K562 (cell line): ENCODE measurements around the gene MINDY3. TPM values are rescaled to one million over a fixed set of nuclear protein-coding genes. Genes with fewer than 3 reads are reported as not detected.

Experiments used
- ATAC-seq: fragments of 200-7000 bp; cut with Tn5 transposase; 3 replicates; pipeline ENCODE4 v1.9.1; 2020; ENCODE audit warnings: moderate library complexity
- BruUV-seq: library from RNA; stranded (reverse); fragments of 400-500 nt; replicated peaks from 2 replicates; lab custom pipeline; 2021; lab: Mats Ljungman, UMichigan
- CTCF ChIA-PET: fragments of 300-600 bp; formaldehyde crosslinking; extraction: SDS; loops from one replicate; lab custom pipeline; 2021; ENCODE audit warnings: low intra/inter-chr PET ratio; lab: Yijun Ruan, JAX
- POLR2A ChIA-PET: fragments of 300-600, 350-650 bp; sonication (Branson Sonifier 250); formaldehyde crosslinking; extraction: SDS; loops from one replicate; lab custom pipeline; 2021; ENCODE audit warnings: antibody characterized with exemption, inconsistent platforms; lab: Yijun Ruan, JAX
- DNase-seq, 4 experiments: peaks; one replicate each; pipeline versions ENCODE4 v3.0.0 to v3.0.0-alpha.2; 2011 to 2018; ENCODE audit warnings: low spot score in 3 of 4, mixed read lengths in 3 of 4; ENCODE audit errors: extremely low read depth in 1 of 4
- FAIRE-seq: peaks from 2 replicates; lab custom pipeline; 2011; peaks lifted over from hg19 to GRCh38; lab: Jason Lieb, UNC
- H2AFZ ChIP-seq: 2 replicates; pipeline ENCODE4 v1.6.0; 2011; ENCODE audit warnings: low read depth, low read length, control low read depth, inconsistent platforms
- H3K27ac ChIP-seq: fragments of 200-600 bp; 3 replicates; pipeline ENCODE4 v1.8.0; 2011; ENCODE audit warnings: low read depth, mild to moderate bottlenecking, control low read depth, inconsistent platforms, low read length, moderate library complexity, mixed read lengths; ENCODE audit errors: extremely low read depth
- H3K27me3 ChIP-seq, 2 experiments: fragments of 300-600 bp in 1 of 2; 2 replicates in 1 of 2; 3 replicates in 1 of 2; pipeline versions ENCODE4 v1.6.0 to v1.8.0; 2011; ENCODE audit warnings: inconsistent platforms in 2 of 2, low read length in 2 of 2, mild to moderate bottlenecking in 1 of 2, mixed read lengths in 1 of 2, moderate library complexity in 1 of 2; ENCODE audit not compliant: control insufficient read depth in 2 of 2, insufficient read depth in 2 of 2
- H3K36me3 ChIP-seq: fragments of 300-600 bp; 3 replicates; pipeline ENCODE4 v1.8.0; 2011; ENCODE audit warnings: mild to moderate bottlenecking, low read length, inconsistent platforms; ENCODE audit not compliant: control insufficient read depth, insufficient read depth
- H3K4me1 ChIP-seq, 2 experiments: fragments of 200-600 bp in 1 of 2; replicated peaks in 1 of 2; 2 replicates in 1 of 2; 3 replicates in 1 of 2; pipeline versions ENCODE4 v1.5.1 to v1.8.0; 2011; ENCODE audit warnings: inconsistent platforms in 2 of 2, low read length in 2 of 2, mild to moderate bottlenecking in 1 of 2, mixed read lengths in 1 of 2, moderate library complexity in 1 of 2; ENCODE audit not compliant: control insufficient read depth in 2 of 2, insufficient read depth in 2 of 2
- H3K4me2 ChIP-seq: 2 replicates; pipeline ENCODE4 v1.6.1; 2011; ENCODE audit warnings: low read length, control low read depth, inconsistent platforms, mixed read lengths; ENCODE audit not compliant: insufficient read depth
- H3K4me3 ChIP-seq: fragments of 200-600 bp; sonication (generic), shearing (Covaris generic); 2 replicates; pipeline ENCODE4 v1.5.1; 2016; ENCODE audit warnings: control low read depth, inconsistent platforms
- H3K79me2 ChIP-seq: fragments of 200-600 bp; 3 replicates; pipeline ENCODE4 v1.8.0; 2011; ENCODE audit warnings: low read length, inconsistent platforms; ENCODE audit not compliant: control insufficient read depth, insufficient read depth
- H3K9ac ChIP-seq, 2 experiments: 2 replicates each; pipeline versions ENCODE4 v1.6.0 to v1.6.1; 2011; ENCODE audit warnings: low read depth in 2 of 2, low read length in 2 of 2, control low read depth in 1 of 2, inconsistent platforms in 1 of 2, mild to moderate bottlenecking in 1 of 2, mixed read lengths in 1 of 2; ENCODE audit not compliant: insufficient read depth in 1 of 2
- H3K9me1 ChIP-seq: one replicate; pipeline ENCODE4 v1.6.0; 2011; ENCODE audit warnings: inconsistent platforms, mild to moderate bottlenecking, low read length, moderate library complexity; ENCODE audit not compliant: control insufficient read depth, insufficient read depth
- H3K9me3 ChIP-seq: replicated peaks from 2 replicates; pipeline ENCODE4 v1.5.1; 2011; ENCODE audit warnings: low read depth, low read length, inconsistent platforms; ENCODE audit not compliant: control insufficient read depth, insufficient read depth
- H4K20me1 ChIP-seq: replicated peaks from 2 replicates; pipeline ENCODE4 v1.6.1; 2011; ENCODE audit warnings: low read length, inconsistent platforms, mixed read lengths; ENCODE audit not compliant: control insufficient read depth, insufficient read depth
- BACH1 ChIP-seq: fragments of 200-800 bp; sonication (Bioruptor generic); IDR thresholded peaks from 2 replicates; pipeline ENCODE4 v1.6.1; 2016; ENCODE audit warnings: missing genetic modification characterization, missing compliant biosample characterization
- HNRNPL ChIP-seq: fragments of 200-400 bp; formaldehyde crosslinking; IDR thresholded peaks from 2 replicates; pipeline ENCODE4 v1.6.1; 2017; ENCODE audit warnings: low read depth, mild to moderate bottlenecking, low read length
- KLF6 ChIP-seq: fragments of 250-450 bp; sonication (Bioruptor Pico); IDR thresholded peaks from 2 replicates; pipeline ENCODE4 v1.4.0; 2020; ENCODE audit warnings: mild to moderate bottlenecking, moderate library complexity, borderline replicate concordance
- SREBF2 ChIP-seq: sonication (generic); formaldehyde crosslinking; IDR thresholded peaks from 2 replicates; pipeline ENCODE4 v1.4.0; 2020; ENCODE audit warnings: mild to moderate bottlenecking, missing genetic modification reagents
- WHSC1 ChIP-seq: IDR thresholded peaks from one replicate; pipeline ENCODE4 v1.6.1; 2012; ENCODE audit warnings: low read length, control low read depth, inconsistent platforms
- ZNF253 ChIP-seq: fragments of 250-450 bp; sonication (Bioruptor Pico); conservative IDR thresholded peaks from 2 replicates; pipeline ENCODE4 v1.6.1; 2021; ENCODE audit warnings: mild to moderate bottlenecking
- WGBS: fragments of 100-300 bp; shearing (Covaris generic); methylation state at CpG from one replicate; pipeline ENCODE4 v1.1.6; 2016; ENCODE audit warnings: low coverage, mixed read lengths; ENCODE audit not compliant: insufficient coverage; ENCODE audit errors: missing lambda C conversion rate; 5-methylcytosine and 5-hydroxymethylcytosine counted together
- in situ Hi-C: fragments of 300-500 bp; cut with MboI; formaldehyde crosslinking; loops from 4 replicates; pipeline ENCODE4 v1.15.0; 2018; ENCODE audit warnings: inconsistent platforms, mixed read lengths
- intact Hi-C: fragments of 100-400 bp; cut with micrococcal nuclease; formaldehyde crosslinking; loops from 2 replicates; pipeline ENCODE4 v1.14.2; 2022
- polyA plus RNA-seq, 8 experiments: library from polyadenylated mRNA; depleted of rRNA in 4 of 8; stranded (reverse) in 5 of 8; unstranded in 3 of 8; fragments of >200 nt; fragmentation: Nextera tagmentation in 2 of 8; fragmentation: Illumina TruSeq in 1 of 8; extraction: Ambion mirVana in 2 of 8; extraction: Trizol in 1 of 8; gene quantifications; 2 replicates each; pipeline versions ENCODE4 v1.2.1 to v1.2.3, GENCODE V29; 2011 to 2014; ENCODE audit warnings: inconsistent platforms in 1 of 8, missing spikeins in 1 of 8
- total RNA-seq, 7 experiments: library from RNA; depleted of rRNA in 6 of 7; stranded (reverse); fragments of >200 nt in 6 of 7; fragmentation: Illumina TruSeq in 2 of 7; extraction: Trizol in 2 of 7; gene quantifications; 2 replicates each; pipeline versions ENCODE4 v1.2.1 to v1.2.3, GENCODE V29; 2011 to 2021; ENCODE audit warnings: low replicate concordance in 1 of 7
- TF ChIP-seq, protein P1 (sequence below): sonication (generic); formaldehyde crosslinking; IDR thresholded peaks from 2 replicates; pipeline ENCODE4 v1.8.1; 2023; ENCODE audit warnings: mild to moderate bottlenecking, missing genetic modification reagents, moderate library complexity
- TF ChIP-seq, protein P2 (sequence below), 2 experiments: fragments of 450-650 bp; IDR thresholded peaks; 2 replicates each; pipeline ENCODE4 v1.6.1; 2016; ENCODE audit warnings: mild to moderate bottlenecking in 2 of 2, borderline replicate concordance in 1 of 2, low read depth in 1 of 2, moderate library complexity in 1 of 2
- TF ChIP-seq, protein P3 (sequence below): fragments of 250-450 bp; sonication (Bioruptor Pico); IDR thresholded peaks from 2 replicates; pipeline ENCODE4 v1.5.0; 2022; ENCODE audit warnings: mild to moderate bottlenecking

MINDY3 gene
- total and polyA plus RNA-seq, 9 of the 15 experiments (the other 6 are each of a cell fraction or from before 2014, with no cell fraction given): 14.0 to 35.9 (median 23.6) TPM

DNA sequence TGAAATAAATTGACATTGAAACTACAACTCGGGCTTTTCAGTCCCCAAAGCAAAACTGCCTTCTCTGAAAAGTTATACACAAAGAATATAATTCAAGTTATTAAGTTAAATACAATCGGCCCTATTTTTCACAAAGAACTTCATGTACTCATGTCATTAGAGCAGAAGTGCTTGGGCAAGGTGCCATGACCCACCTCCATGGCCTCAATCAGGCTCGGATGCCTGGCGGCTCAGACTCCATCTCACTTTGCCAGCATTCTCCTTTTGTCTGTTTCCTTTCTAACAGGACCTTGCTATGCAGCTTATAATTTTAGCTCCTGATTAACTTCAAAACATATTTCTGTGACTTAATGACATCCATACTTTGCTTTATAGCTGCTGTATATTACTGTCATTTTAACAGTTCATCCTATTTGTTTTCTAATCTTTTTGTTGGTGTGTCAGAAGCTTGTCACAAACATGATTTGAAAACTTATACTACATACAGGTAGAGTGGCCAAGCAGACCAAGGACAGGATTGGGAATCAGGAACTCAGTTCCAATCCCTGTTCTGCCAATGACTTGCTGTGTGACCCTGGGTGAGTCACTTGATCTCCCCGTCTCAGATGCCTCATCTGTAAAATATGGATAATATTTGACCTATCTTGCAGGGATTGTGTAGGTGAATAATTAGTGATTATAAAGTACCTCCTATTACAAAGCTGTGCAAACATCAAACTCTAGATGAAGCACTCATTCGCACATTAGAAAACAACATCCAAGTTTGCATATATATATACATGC lies 79.8 kb downstream of the MINDY3 start:
- H3K4me1 ChIP-seq: no peaks in the 10 kb centered on the region
- H2AFZ ChIP-seq: no peak overlapping the region
- H4K20me1 ChIP-seq: no peaks in the 10 kb centered on the region
- in situ Hi-C loops (no loop called here), intact Hi-C loops (no loop called here)
- DNase-seq (no peak), ATAC-seq (no peak), FAIRE-seq (no peak)
- CTCF ChIA-PET: no interaction called here
- H3K4me3 ChIP-seq: no peak overlapping the region
- H3K9me1 ChIP-seq: no peaks in the 10 kb centered on the region
- peaks cover 58% of the 10 kb centered on the region for H3K36me3 ChIP-seq
- no peak overlapping the region for H3K27ac ChIP-seq
- BruUV-seq: no TSS peak
- no peaks in the 10 kb centered on the region; the same call in 1 of the 2 replicates for H3K9me3 ChIP-seq
- H3K9ac ChIP-seq: no peak overlapping the region
- WGBS: 82% methylated on average over 6 of the region's 6 CpGs
- no peaks in the 10 kb centered on the region for H3K79me2 ChIP-seq
- no peak overlapping the region for H3K4me2 ChIP-seq
- no peaks in the 10 kb centered on the region for H3K27me3 ChIP-seq
- POLR2A ChIA-PET: interaction anchor here (1.6 to 1.8 kb wide), 2 partner anchors 12 to 13 kb away, joined by 4 to 5 read pairs; no protein-coding TSS in a partner anchor
- TF ChIP-seq, protein P1, sequence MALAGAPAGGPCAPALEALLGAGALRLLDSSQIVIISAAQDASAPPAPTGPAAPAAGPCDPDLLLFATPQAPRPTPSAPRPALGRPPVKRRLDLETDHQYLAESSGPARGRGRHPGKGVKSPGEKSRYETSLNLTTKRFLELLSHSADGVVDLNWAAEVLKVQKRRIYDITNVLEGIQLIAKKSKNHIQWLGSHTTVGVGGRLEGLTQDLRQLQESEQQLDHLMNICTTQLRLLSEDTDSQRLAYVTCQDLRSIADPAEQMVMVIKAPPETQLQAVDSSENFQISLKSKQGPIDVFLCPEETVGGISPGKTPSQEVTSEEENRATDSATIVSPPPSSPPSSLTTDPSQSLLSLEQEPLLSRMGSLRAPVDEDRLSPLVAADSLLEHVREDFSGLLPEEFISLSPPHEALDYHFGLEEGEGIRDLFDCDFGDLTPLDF (CRISPR knock-in tag): no peak
- TF ChIP-seq, protein P2, sequence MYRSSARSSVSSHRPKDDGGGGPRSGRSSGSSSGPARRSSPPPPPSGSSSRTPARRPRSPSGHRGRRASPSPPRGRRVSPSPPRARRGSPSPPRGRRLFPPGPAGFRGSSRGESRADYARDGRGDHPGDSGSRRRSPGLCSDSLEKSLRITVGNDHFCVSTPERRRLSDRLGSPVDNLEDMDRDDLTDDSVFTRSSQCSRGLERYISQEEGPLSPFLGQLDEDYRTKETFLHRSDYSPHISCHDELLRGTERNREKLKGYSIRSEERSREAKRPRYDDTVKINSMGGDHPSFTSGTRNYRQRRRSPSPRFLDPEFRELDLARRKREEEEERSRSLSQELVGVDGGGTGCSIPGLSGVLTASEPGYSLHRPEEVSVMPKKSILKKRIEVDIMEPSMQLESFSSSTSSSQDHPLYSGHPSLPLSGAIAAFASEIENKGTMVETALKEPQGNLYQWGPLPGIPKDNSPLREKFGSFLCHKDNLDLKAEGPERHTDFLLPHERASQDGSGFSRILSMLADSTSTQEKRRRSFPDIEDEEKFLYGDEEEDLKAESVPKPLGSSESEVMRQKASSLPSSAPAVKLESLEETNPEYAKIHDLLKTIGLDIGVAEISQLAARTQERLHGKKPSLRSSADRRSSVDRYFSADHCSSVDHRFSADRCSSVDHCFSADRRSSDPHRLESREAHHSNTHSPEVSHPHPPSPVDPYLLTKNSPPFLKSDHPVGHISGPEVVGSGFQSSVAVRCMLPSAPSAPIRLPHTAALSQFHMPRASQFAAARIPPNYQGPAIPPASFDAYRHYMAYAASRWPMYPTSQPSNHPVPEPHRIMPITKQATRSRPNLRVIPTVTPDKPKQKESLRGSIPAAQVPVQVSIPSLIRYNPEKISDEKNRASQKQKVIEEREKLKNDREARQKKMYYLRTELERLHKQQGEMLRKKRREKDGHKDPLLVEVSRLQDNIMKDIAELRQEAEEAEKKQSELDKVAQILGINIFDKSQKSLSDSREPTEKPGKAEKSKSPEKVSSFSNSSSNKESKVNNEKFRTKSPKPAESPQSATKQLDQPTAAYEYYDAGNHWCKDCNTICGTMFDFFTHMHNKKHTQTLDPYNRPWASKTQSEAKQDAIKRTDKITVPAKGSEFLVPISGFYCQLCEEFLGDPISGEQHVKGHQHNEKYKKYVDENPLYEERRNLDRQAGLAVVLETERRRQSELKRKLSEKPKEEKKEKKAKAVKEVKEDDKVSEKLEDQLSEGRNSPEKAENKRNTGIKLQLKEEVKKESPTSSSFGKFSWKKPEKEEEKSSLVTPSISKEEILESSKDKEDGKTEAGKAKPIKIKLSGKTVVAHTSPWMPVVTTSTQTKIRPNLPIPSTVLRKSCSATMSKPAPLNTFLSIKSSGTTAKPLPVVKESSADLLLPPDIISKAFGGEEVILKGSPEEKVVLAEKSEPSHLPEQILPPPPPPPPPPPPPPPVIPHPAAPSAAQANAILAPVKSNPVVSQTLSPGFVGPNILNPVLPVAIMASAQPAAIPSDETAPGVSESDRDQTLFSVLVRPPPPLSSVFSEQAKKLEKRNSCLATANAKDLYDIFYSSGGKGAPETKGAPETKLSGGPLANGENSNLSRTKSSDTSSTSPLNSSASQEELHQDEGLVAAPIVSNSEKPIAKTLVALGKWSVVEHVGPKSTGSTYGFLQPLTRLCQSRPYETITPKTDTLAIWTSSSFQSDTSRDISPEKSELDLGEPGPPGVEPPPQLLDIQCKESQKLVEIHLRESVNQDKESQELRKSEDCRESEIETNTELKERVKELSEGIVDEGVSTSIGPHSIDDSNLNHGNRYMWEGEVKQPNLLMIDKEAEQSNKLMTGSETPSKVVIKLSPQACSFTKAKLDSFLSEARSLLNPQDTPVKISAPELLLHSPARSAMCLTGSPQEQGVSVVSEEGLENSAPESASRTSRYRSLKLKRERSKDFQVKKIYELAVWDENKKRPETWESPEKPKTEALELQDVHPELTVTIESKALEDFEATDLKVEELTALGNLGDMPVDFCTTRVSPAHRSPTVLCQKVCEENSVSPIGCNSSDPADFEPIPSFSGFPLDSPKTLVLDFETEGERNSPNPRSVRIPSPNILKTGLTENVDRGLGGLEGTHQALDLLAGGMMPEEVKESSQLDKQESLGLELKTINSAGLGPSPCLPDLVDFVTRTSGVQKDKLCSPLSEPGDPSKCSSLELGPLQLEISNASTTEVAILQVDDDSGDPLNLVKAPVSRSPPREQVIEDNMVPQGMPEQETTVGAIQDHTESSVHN (IDR thresholded peaks at IDR 0.05; ENCODE audit: borderline replicate concordance in 1 of 2, low read depth in 1 of 2): no peak
- no peak for TF ChIP-seq ZNF253 (CRISPR knock-in tag)
- TF ChIP-seq BACH1 (tag): no peak
- no peak for TF ChIP-seq SREBF2 (CRISPR knock-in tag)
- TF ChIP-seq, protein P3, sequence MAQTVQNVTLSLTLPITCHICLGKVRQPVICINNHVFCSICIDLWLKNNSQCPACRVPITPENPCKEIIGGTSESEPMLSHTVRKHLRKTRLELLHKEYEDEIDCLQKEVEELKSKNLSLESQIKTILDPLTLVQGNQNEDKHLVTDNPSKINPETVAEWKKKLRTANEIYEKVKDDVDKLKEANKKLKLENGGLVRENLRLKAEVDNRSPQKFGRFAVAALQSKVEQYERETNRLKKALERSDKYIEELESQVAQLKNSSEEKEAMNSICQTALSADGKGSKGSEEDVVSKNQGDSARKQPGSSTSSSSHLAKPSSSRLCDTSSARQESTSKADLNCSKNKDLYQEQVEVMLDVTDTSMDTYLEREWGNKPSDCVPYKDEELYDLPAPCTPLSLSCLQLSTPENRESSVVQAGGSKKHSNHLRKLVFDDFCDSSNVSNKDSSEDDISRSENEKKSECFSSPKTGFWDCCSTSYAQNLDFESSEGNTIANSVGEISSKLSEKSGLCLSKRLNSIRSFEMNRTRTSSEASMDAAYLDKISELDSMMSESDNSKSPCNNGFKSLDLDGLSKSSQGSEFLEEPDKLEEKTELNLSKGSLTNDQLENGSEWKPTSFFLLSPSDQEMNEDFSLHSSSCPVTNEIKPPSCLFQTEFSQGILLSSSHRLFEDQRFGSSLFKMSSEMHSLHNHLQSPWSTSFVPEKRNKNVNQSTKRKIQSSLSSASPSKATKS: no peak
- no peak for TF ChIP-seq WHSC1
- no peak for TF ChIP-seq KLF6
- TF ChIP-seq HNRNPL: no peak
